IMR-90 (cell line): ENCODE data around the gene TMTC1. TPM values are rescaled to one million over a fixed set of nuclear protein-coding genes. Genes with fewer than 3 reads are reported as not detected.

Experiments
- ATAC-seq: fragments of 200-7000 bp; cut with Tn5 transposase; 2 replicates; pipeline ENCODE4 v1.9.1; 2020; ENCODE audit warnings: low read depth, mild to moderate bottlenecking, moderate library complexity
- BruUV-seq: library from RNA; stranded (reverse); fragments of 400-500 nt; replicated peaks from 2 replicates; lab custom pipeline; 2021; lab: Mats Ljungman, UMichigan
- CTCF ChIA-PET: fragments of 300-600 bp; formaldehyde crosslinking; extraction: SDS; loops from one replicate; lab custom pipeline; 2021; ENCODE audit warnings: antibody characterized with exemption; lab: Yijun Ruan, JAX
- POLR2A ChIA-PET: fragments of 300-600 bp; sonication (Branson Sonifier 250); formaldehyde crosslinking; loops from one replicate; lab custom pipeline; 2022; ENCODE audit warnings: antibody characterized with exemption; ENCODE audit not compliant: unreplicated experiment; lab: Charles Lee
- DNase-seq: peaks from one replicate; pipeline ENCODE4 v3.0.0; 2013
- H2AFZ ChIP-seq: replicated peaks from 2 replicates; pipeline ENCODE3; 2013; ENCODE audit warnings: low read length, mild to moderate bottlenecking; ENCODE audit not compliant: poor library complexity
- H2AK5ac ChIP-seq: 2 replicates; pipeline ENCODE4 v1.6.1; 2013; ENCODE audit warnings: low read depth, low read length, inconsistent platforms
- H2AK9ac ChIP-seq: replicated peaks from 2 replicates; pipeline ENCODE3; 2013; ENCODE audit warnings: mild to moderate bottlenecking, low read depth, low read length, moderate library complexity; ENCODE audit not compliant: poor library complexity
- H2BK120ac ChIP-seq: 2 replicates; pipeline ENCODE4 v1.6.1; 2013; ENCODE audit warnings: low read depth, low read length, inconsistent platforms
- H2BK15ac ChIP-seq: 3 replicates; pipeline ENCODE4 v1.6.1; 2013; ENCODE audit warnings: low read depth, low read length, inconsistent platforms
- H2BK20ac ChIP-seq: 2 replicates; pipeline ENCODE4 v1.6.1; 2013; ENCODE audit warnings: low read depth, mild to moderate bottlenecking, inconsistent platforms, low read length, moderate library complexity
- H2BK5ac ChIP-seq: 2 replicates; pipeline ENCODE4 v1.6.1; 2013; ENCODE audit warnings: mild to moderate bottlenecking, low read depth, low read length, inconsistent platforms; ENCODE audit not compliant: poor library complexity, severe bottlenecking
- H3K14ac ChIP-seq: replicated peaks from 2 replicates; pipeline ENCODE4 v1.6.1; 2013; ENCODE audit warnings: low read depth, low read length, inconsistent platforms
- H3K18ac ChIP-seq: 2 replicates; pipeline ENCODE4 v1.6.1; 2013; ENCODE audit warnings: low read depth, low read length, control low read depth
- H3K23ac ChIP-seq: 2 replicates; pipeline ENCODE4 v1.6.1; 2013; ENCODE audit warnings: low read depth, low read length, inconsistent platforms
- H3K27ac ChIP-seq: 2 replicates; pipeline ENCODE4 v1.5.1; 2013; ENCODE audit warnings: mild to moderate bottlenecking, control low read depth, low read length; ENCODE audit not compliant: insufficient read depth
- H3K27me3 ChIP-seq: 2 replicates; pipeline ENCODE4 v1.6.1; 2013; ENCODE audit warnings: low read length; ENCODE audit not compliant: control insufficient read depth, insufficient read depth
- H3K36me3 ChIP-seq: 2 replicates; pipeline ENCODE4 v1.6.1; 2013; ENCODE audit warnings: low read length, mixed read lengths; ENCODE audit not compliant: control insufficient read depth, insufficient read depth
- H3K4ac ChIP-seq: 2 replicates; pipeline ENCODE4 v1.6.1; 2013; ENCODE audit warnings: low read depth, low read length, inconsistent platforms
- H3K4me1 ChIP-seq: 2 replicates; pipeline ENCODE4 v1.6.1; 2013; ENCODE audit warnings: low read length, mixed read lengths; ENCODE audit not compliant: control insufficient read depth, insufficient read depth
- H3K4me2 ChIP-seq: 2 replicates; pipeline ENCODE4 v1.6.1; 2013; ENCODE audit warnings: low read depth, mild to moderate bottlenecking, control low read depth, low read length, moderate library complexity
- H3K4me3 ChIP-seq: 2 replicates; pipeline ENCODE4 v1.5.1; 2013; ENCODE audit warnings: low read depth, mild to moderate bottlenecking, control low read depth, low read length, moderate library complexity; ENCODE audit not compliant: insufficient read depth
- H3K56ac ChIP-seq: 2 replicates; pipeline ENCODE4 v1.6.1; 2013; ENCODE audit warnings: low read length, inconsistent platforms; ENCODE audit not compliant: insufficient read depth; ENCODE audit errors: extremely low read depth
- H3K79me1 ChIP-seq, 2 experiments: 2 replicates each; pipeline ENCODE4 v1.6.1; 2013; ENCODE audit warnings: low read length in 2 of 2, inconsistent platforms in 1 of 2, low read depth in 1 of 2
- H3K9ac ChIP-seq: 2 replicates; pipeline ENCODE4 v1.6.1; 2013; ENCODE audit warnings: low read depth, low read length, control low read depth
- H3K9me1 ChIP-seq: 2 replicates; pipeline ENCODE4 v1.6.1; 2013; ENCODE audit warnings: low read length, inconsistent platforms; ENCODE audit not compliant: insufficient read depth
- H3K9me3 ChIP-seq: 2 replicates; pipeline ENCODE4 v1.6.1; 2013; ENCODE audit warnings: low read length; ENCODE audit not compliant: control insufficient read depth, insufficient read depth
- H4K20me1 ChIP-seq: 2 replicates; pipeline ENCODE4 v1.6.1; 2013; ENCODE audit warnings: low read length, inconsistent platforms; ENCODE audit not compliant: insufficient read depth
- H4K5ac ChIP-seq: 2 replicates; pipeline ENCODE4 v1.6.1; 2013; ENCODE audit warnings: mild to moderate bottlenecking, low read depth, low read length, control low read depth
- H4K8ac ChIP-seq, 2 experiments: 2 replicates each; pipeline ENCODE4 v1.6.1; 2013; ENCODE audit warnings: low read depth in 2 of 2, low read length in 2 of 2, control low read depth in 1 of 2, inconsistent platforms in 1 of 2
- H4K91ac ChIP-seq: 2 replicates; pipeline ENCODE4 v1.6.1; 2013; ENCODE audit warnings: low read depth, low read length, inconsistent platforms; ENCODE audit not compliant: insufficient read depth
- BHLHE40 ChIP-seq: fragments of 150-350 bp; IDR thresholded peaks from 2 replicates; pipeline ENCODE4 v1.6.1; 2016; ENCODE audit warnings: mild to moderate bottlenecking, low read depth, low read length
- CHD1 ChIP-seq: IDR thresholded peaks from 2 replicates; pipeline ENCODE4 v1.6.1; 2012; ENCODE audit warnings: low read depth, low read length, improper control_type of control experiment
- CTCF ChIP-seq: conservative IDR thresholded peaks from 2 replicates; pipeline ENCODE4 v1.5.1; 2012; ENCODE audit warnings: mild to moderate bottlenecking, low read depth, low read length, improper control_type of control experiment
- ELK1 ChIP-seq: fragments of 150-350 bp; IDR thresholded peaks from 2 replicates; pipeline ENCODE4 v1.6.1; 2016; ENCODE audit warnings: low read depth, mild to moderate bottlenecking, low read length, moderate library complexity, borderline replicate concordance
- MAZ ChIP-seq: IDR thresholded peaks from 2 replicates; pipeline ENCODE4 v1.6.1; 2012; ENCODE audit warnings: low read depth, mild to moderate bottlenecking, low read length, improper control_type of control experiment, moderate library complexity, borderline replicate concordance
- POLR2A ChIP-seq: IDR thresholded peaks from 2 replicates; pipeline ENCODE4 v1.6.1; 2012; ENCODE audit warnings: mild to moderate bottlenecking, low read depth, low read length
- RCOR1 ChIP-seq: IDR thresholded peaks from 2 replicates; pipeline ENCODE4 v1.6.1; 2012; ENCODE audit warnings: mild to moderate bottlenecking, low read length, improper control_type of control experiment; ENCODE audit not compliant: insufficient replicate concordance
- SMC3 ChIP-seq: fragments of 150-350 bp; IDR thresholded peaks from 2 replicates; pipeline ENCODE4 v1.6.1; 2016; ENCODE audit warnings: low read depth, mild to moderate bottlenecking, antibody characterized with exemption, low read length, moderate library complexity
- USF2 ChIP-seq: fragments of 150-350 bp; IDR thresholded peaks from 2 replicates; pipeline ENCODE4 v1.6.1; 2017; ENCODE audit warnings: mild to moderate bottlenecking, antibody characterized with exemption, low read length, low read depth
- dilution Hi-C: fragments of 300-500 bp; cut with HindIII; formaldehyde crosslinking; loops from one replicate; pipeline ENCODE4 v1.14.3; 2018; ENCODE audit warnings: low sequenced_read_pairs; ENCODE audit not compliant: unreplicated experiment
- in situ Hi-C: fragments of 300-500 bp; cut with MboI; formaldehyde crosslinking; loops from 3 replicates; pipeline ENCODE4 v1.14.3; 2019; ENCODE audit warnings: low sequenced_read_pairs, inconsistent platforms, mixed read lengths
- intact Hi-C: fragments of 100-400 bp; cut with micrococcal nuclease; formaldehyde crosslinking; loops from 2 replicates; pipeline ENCODE4 v1.10.0; 2022
- polyA plus RNA-seq, 3 experiments: library from polyadenylated mRNA; depleted of rRNA; stranded (reverse); fragments of >200 nt; gene quantifications; 2 replicates each; pipeline ENCODE4 v1.2.3, GENCODE V29; 2012; ENCODE audit warnings: low replicate concordance in 1 of 3
- total RNA-seq: library from RNA; depleted of rRNA; stranded (reverse); fragments of >200 nt; gene quantifications from 2 replicates; pipeline ENCODE4 v1.2.3, GENCODE V29; 2012

The TMTC1 gene
- total and polyA plus RNA-seq, 2 of the 4 experiments (the other 2 are of a cell fraction), result 12.5 to 36.4 TPM

- CTCF ChIA-PET, result no interaction called here
These were observed 20.4 kb downstream of the TMTC1 start for GRCh38 chr12:29763301-29763683.

More at GRCh38 chr12:29763301-29763683, 20.4 kb downstream of the TMTC1 start:
- Histone ChIP-seq H2BK15ac (no peak overlapping the region), H2AK5ac (no peak overlapping the region), H3K27me3 (no peaks in the 10 kb centered on the region), H3K79me1 (peaks cover 0 to 30% of the 10 kb centered on the region in 2 experiments; a peak in 2 of 4 replicates), H3K9me1 (peaks cover 16% of the 10 kb centered on the region), H3K56ac (no peak overlapping the region), H4K5ac (no peak overlapping the region), H2BK5ac (no peak overlapping the region), H3K4me2 (no peak overlapping the region), H3K4ac (no peak overlapping the region), H4K91ac (no peak overlapping the region), H3K4me1 (peaks cover 6% of the 10 kb centered on the region), H2AK9ac (no peak overlapping the region), H2BK120ac (no peak overlapping the region), H4K8ac (no peak overlapping the region), H2BK20ac (no peak overlapping the region), H3K23ac (no peak overlapping the region), H3K27ac (no peak overlapping the region), H3K36me3 (peaks cover 23% of the 10 kb centered on the region), H2AFZ (no peak overlapping the region), H4K20me1 (no peaks in the 10 kb centered on the region), H3K18ac (no peak overlapping the region), H3K9ac (no peak overlapping the region), H3K14ac (no peak overlapping the region), H3K9me3 (no peaks in the 10 kb centered on the region), H3K4me3 (no peak overlapping the region)
- DNase-seq, result no peak
- intact Hi-C loops (no loop called here), dilution Hi-C loops (no loop called here), in situ Hi-C loops (no loop called here)
- BruUV-seq, result no TSS peak
- peak; percentile 37; the same call in 1 of the 2 replicates for ATAC-seq
- POLR2A ChIA-PET, result no interaction called here
- no peak for TF ChIP-seq BHLHE40
- no peak for TF ChIP-seq SMC3
- TF ChIP-seq POLR2A, result no peak
- TF ChIP-seq MAZ, result no peak
- TF ChIP-seq CHD1, result no peak
- TF ChIP-seq CTCF, result no peak
- no peak for TF ChIP-seq RCOR1
- TF ChIP-seq ELK1, result no peak
- TF ChIP-seq USF2, result no peak
